IPS-NIHi11 (cell line): ENCODE measurements around the gene PREX1.

Experiments
- DNase-seq: peaks from one replicate; pipeline ENCODE4 v3.0.0; 2012; ENCODE audit warnings: mixed read lengths, low spot score

Gene PREX1

GRCh38 chr20:48718786-48719578 is 108.8 kb downstream of the PREX1 start:
- DNase-seq: no peak

GRCh38 chr20:48717680-48718223 is 110.0 kb downstream of the PREX1 start:
- DNase-seq: no peak

GRCh38 chr20:48717095-48717672 is 110.6 kb downstream of the PREX1 start:
- no peak for DNase-seq

GRCh38 chr20:48716541-48716940 is 111.3 kb downstream of the PREX1 start:
- no peak for DNase-seq

- DNase-seq: no peak
Measured at GRCh38 chr20:48716086-48716485, 111.7 kb downstream of the PREX1 start.

GRCh38 chr20:48714764-48715163 is 113.0 kb downstream of the PREX1 start:
- DNase-seq: no peak

- DNase-seq: no peak
Measured at GRCh38 chr20:48711696-48712464, 115.9 kb downstream of the PREX1 start.

- DNase-seq: no peak
Measured at GRCh38 chr20:48711044-48711428, 116.8 kb downstream of the PREX1 start.

GRCh38 chr20:48710341-48711043 is 117.3 kb downstream of the PREX1 start:
- no peak for DNase-seq

- no peak for DNase-seq
Measured at GRCh38 chr20:48709744-48710143, 118.1 kb downstream of the PREX1 start.

- DNase-seq: no peak
Measured at GRCh38 chr20:48709058-48709691, 118.6 kb downstream of the PREX1 start.

- no peak for DNase-seq
Measured at GRCh38 chr20:48708630-48709029, 119.2 kb downstream of the PREX1 start.

GRCh38 chr20:48708116-48708515 is 119.7 kb downstream of the PREX1 start:
- DNase-seq: no peak

- no peak for DNase-seq
Measured at GRCh38 chr20:48706710-48707365, 121.0 kb downstream of the PREX1 start.

GRCh38 chr20:48706116-48706656 is 121.6 kb downstream of the PREX1 start:
- no peak for DNase-seq

- DNase-seq: no peak
Measured at GRCh38 chr20:48705240-48706115, 122.3 kb downstream of the PREX1 start.

GRCh38 chr20:48704761-48705160 is 123.0 kb downstream of the PREX1 start:
- DNase-seq: no peak

- no peak for DNase-seq
Measured at GRCh38 chr20:48703511-48704219, 124.1 kb downstream of the PREX1 start.

GRCh38 chr20:48703107-48703506 is 124.7 kb downstream of the PREX1 start:
- no peak for DNase-seq
